Upper lobe of left lung (tissue), 4 donors: Measurements from ENCODE around the gene CIC.

ENCODE experiments used
- CTCF ChIP-seq, 6 experiments: fragments of 450-650 bp in 4 of 6; fragments of 200-600 bp in 2 of 6; sonication (generic) in 2 of 6; IDR thresholded peaks; one replicate each; pipeline ENCODE4 v1.5.1; 2016 to 2019; ENCODE audit warnings: antibody characterized with exemption in 6 of 6
- EP300 ChIP-seq, 4 donors: sonication (generic); formaldehyde crosslinking; IDR thresholded peaks; one replicate each; pipeline ENCODE4 v1.5.1; 2017; ENCODE audit warnings: antibody characterized with exemption in 4 of 4, control low read depth in 2 of 4
- POLR2A ChIP-seq, 4 donors: fragments of 450-650 bp; IDR thresholded peaks; one replicate each; pipeline ENCODE4 v1.5.1; 2016 to 2017; ENCODE audit warnings: antibody characterized with exemption in 4 of 4, mild to moderate bottlenecking in 2 of 4

GRCh38 chr19:42294471-42295137 is 25.6 kb downstream of the CIC start:
- TF ChIP-seq POLR2A (IDR thresholded peaks at IDR 0.05) (no peak), CTCF (IDR thresholded peaks at IDR 0.05) (no peak), EP300 (IDR thresholded peaks at IDR 0.05) (no peak)
